ELF-1 (cell line): ENCODE results near the gene LIG3.
A peak's percentile ranks its signal among the peaks of the same experiment; 100 is the strongest.
"Not testable (repeated sequence)": the region's sequence is repeated elsewhere in the genome, so short reads cannot be mapped to it uniquely, and the experiment has no call there.

Experiments
- DNase-seq: peaks from one replicate; pipeline ENCODE4 v3.0.0-alpha.2; 2016; ENCODE audit warnings: low read depth, low spot score

LIG3 gene

DNA sequence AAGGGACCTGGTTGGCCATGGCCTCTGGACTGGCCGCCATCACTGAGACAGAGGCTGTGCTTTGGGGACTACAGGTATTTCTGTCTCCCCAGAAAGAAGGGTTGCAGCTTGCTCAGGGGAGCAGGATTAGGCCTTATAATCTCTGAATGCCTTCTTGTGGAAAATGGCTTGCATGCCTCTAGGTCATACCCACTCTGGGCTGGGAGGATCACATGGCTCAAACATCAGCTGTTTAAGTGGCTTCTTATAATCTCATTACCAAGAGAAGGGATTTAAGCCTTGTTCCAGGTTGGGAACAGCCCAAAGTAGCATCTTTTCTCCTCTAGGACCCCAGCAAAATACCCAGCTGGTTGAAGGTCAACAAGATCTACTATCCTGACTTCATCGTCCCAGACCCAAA, 19.1 kb downstream of the LIG3 start:
- DNase-seq: no peak

DNA sequence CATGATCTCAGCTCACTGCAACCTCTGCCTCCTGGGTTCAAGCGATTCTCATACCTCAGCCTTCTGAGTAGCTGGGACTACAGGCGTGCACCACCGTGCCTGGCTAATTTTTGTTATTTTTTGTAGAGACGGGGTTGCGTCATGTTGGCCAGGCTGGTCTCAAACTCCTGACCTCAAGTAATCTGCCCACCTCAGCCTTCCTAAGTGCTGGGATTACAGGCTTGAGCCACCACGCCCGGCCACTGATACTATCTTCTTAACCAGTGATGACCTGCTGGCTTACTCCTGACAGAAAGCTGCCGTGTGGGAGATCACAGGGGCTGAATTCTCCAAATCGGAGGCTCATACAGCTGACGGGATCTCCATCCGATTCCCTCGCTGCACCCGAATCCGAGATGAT, 20.7 kb downstream of the LIG3 start:
- DNase-seq: not testable (repeated sequence)

DNA sequence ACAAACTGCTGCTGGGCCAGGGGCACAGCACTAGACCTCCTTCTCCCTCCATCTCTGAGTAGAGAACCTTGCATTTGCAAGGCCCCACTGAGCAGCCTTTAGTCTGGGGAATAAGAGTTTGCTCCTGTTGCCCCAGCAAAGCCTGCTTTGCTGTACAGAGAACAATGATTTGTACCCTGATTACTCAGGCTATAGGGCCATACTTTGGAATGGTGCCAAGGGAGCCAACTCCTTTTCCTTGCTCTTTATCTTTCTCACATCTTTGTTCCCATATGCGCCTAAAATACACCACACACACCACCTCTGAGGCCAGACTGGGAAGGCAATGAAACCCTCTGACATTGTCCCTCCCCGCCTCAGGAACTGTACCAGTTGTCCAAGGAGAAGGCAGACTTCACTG, 21.2 kb downstream of the LIG3 start:
- DNase-seq: no peak

DNA sequence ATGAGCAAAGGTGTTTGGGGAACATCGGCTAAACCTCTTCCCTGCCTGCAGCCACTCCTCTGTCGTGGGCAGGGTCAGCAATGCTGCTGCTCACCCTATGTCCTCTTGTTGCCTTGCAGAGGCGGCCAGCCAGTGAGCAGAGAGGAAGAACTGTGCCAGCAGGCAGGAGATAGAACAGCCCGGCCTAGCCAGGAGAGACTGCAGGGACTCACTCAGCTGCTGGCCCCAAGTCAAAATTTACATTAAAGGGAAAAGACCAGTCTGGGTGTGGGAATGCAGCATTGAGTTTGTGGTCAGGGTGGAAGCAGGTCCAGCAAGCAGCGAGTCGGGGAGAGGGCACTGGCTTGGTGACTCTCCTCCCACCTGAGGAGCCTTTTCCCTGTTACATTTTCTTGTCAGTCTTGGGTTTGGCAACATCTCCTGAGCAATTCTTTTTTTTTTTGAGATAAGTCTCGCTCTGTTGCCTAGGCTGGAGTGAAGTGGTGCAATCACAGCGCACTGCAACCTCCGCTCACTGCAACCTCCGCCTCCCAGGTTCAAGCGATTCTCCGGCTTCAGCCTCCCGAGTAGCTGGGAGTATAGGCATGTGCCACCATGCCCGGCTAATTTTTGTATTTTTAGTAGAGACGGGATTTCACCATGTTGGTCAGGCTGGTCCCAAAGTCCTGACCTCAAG, 22.7 kb downstream of the LIG3 start:
- DNase-seq: no peak

DNA sequence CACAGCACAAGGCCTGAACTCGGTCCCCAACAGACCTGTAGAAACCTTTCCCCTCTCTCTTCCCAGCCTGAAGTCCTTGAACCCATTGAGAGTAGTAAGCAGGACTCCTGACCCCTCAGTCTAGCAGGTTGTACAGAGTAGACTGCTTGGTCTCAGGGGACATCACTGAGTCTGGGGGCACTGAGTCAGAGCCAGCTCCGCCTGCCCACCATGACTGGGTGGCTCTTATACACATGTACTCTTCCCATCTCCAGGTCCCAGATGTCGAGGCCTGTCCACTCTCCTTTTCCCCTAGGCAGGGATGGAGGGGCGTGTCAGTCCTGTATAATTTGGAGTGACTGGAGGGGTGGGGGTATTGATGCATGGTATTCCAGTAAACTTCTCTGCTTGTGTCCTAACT, 23.5 kb downstream of the LIG3 start:
- no peak for DNase-seq

DNA sequence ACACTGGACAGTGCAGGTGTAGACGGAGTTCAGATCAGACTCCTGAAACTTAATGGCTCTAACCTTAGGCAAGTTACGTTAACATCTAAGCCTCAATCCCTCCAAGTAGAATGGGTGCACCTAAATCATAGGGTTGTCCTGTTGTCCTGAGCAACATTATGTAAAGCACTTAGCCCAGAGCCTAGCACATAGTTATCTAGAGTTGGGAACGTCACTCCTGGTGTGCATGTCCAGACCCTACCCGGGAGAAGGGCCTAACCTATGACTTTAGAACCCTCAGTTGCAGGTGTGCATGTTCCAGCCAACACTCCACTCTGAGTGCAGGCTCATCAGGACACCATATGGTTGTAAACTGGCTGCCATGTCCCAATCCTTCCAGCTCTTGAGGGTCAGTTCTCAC, 26.0 kb downstream of the LIG3 start:
- DNase-seq: no peak

DNA sequence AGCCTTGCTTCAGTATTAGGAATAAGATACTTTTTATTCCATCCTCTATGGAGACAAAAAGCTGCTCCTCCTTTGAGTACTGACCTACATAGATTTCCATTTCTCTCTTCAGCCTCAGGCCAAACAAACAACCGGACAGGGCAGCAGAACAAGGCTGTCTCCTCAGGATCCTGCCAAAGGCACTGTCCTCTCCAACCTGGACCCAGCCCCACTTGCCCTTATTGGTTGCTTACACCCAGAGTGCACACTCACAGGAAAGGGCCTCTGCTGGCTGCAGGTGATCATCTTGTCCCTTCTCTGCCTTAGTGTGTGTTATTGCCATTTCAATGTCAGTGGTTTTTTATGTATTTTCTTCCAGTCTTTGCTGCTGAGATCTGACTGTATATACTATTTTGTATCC, 26.6 kb downstream of the LIG3 start:
- no peak for DNase-seq

DNA sequence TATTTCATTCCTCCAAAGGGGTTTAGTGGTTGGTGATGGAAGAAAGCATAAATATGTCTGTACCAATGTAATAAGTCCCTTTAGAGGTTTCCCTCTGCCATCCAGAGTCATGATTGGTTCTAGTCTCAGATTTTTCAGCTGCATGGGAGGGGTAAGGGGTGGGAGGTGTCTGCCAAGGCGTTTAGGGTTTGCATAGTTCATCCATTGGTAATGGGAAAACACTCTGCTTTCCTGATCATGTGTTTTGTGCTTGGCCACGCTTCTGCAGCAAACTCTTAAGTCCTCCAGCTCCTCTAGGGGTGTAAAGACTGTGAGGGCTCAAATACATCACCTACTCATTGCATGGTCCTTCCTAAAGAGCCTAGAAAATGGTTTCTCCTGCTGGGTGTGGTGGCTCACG, 29.8 kb downstream of the LIG3 start:
- no peak for DNase-seq

DNA sequence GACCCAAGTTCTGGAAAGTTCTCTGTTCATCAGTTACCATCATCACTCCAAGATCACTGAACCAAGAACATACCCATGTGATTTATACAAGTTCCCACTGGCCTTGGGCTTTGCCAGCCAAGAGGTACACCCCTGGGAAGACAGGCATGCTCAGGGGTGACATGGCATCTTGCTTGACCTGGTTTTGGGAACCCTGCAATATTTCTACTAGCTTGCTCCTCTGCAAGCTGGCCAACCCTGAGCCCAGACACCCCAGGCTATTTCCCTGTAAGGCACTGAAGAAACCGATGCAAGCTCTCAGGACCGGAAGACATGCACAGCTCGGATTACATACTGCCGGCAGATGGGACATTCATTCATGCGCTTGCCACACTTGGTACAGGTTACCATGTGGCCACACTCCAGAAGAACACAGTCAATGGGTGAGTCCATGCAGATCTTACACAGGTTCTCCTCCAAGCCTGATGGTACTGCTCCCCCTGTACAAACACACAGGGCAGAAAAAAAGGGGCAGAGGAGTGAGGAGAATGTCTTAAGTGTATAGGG, 31.4 kb downstream of the LIG3 start:
- DNase-seq: peak; percentile 40

DNA sequence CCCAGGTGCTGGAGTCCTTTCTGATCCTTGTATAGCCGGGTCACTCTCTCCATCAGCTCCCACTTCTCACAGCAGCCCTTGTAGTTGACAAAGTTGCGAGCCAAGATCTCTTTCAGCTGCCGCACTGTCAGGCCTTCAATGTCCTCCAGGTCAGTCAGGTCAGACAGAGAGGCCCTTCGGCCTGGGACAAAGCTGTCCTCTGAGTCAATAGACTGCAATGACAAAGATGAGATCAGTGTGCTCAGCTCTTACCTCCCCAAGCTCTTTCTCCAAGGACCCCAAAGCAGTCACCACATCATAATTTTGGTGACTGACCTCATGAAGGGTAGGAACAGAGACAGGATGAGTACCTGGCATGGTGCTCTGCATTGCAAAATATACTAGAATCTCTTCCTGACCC, 36.1 kb downstream of the LIG3 start:
- no peak for DNase-seq

DNA sequence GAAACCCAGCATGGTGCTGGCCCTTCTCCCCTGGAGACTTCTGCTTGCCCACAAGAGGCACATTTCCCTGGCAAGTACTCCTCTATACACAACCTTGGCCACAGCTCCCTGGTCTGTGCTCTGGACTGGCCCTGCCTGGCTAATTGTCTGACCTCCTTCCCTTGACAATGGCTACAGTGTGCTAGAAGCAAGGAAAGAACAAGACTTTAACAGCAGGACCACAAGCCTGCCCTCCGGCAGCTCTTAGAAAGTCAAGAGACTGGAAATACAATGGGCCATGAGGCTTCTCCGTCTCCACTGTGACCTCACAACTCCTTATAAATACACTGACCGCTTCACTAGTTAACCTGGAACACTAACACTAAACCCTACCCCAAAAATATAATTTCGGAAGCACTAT, 36.7 kb downstream of the LIG3 start:
- DNase-seq: no peak

DNA sequence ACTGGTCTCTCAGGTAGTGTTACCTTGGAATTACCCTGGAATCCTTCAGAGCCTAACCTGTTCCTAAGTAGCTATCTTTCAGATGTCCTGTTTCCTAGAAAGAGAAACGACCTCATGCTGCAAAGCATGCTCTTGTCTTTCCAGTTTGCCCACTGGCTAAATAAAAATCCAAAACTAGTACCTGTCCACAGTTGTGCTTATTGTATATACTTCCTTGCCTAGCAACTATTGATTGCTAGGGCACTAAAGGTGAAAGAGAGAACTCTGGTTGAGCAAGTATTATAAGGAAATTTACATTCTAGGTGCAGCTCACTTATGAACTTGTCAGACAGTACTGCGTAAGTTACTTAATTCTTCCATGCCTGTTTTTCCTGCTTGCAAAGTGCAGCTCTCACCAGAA, 38.5 kb downstream of the LIG3 start:
- no peak for DNase-seq

DNA sequence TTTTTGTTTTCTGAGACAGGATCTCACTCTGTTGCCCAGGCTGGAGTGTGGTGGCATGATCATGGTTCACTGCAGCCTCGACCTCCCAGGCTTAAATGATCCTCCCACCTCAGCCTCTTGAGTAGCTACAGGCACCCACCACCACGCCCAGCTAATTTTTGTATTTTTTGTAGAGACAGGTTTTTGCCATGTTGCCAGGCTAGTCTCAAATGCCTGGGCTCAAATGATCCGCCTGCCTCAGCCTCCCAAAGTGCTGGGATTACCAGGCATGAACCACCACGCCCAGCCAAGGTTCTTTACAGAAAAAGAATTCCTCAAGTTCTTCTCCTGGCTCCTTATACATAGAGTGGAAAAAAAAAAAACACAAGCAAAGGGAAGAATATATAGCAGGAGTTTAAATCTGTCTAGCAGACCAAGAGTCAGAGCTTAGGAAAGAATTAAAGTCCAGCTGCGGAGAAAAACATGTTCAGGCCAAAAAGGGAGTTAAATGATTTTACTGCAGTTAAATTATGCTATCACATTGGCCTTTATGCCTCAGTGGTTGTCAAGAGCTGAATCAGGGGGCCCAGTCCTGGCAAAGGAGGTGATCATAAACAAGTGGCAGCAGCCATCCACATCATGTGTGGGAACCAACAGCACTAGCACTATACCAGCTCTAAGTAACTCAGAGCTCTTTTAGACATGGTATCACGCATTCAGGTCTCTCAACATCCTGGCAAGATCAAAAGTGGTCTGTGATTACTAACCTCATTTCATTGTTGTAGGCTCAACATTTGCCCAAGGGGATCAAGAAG, 39.3 kb downstream of the LIG3 start:
- DNase-seq: no peak

DNA sequence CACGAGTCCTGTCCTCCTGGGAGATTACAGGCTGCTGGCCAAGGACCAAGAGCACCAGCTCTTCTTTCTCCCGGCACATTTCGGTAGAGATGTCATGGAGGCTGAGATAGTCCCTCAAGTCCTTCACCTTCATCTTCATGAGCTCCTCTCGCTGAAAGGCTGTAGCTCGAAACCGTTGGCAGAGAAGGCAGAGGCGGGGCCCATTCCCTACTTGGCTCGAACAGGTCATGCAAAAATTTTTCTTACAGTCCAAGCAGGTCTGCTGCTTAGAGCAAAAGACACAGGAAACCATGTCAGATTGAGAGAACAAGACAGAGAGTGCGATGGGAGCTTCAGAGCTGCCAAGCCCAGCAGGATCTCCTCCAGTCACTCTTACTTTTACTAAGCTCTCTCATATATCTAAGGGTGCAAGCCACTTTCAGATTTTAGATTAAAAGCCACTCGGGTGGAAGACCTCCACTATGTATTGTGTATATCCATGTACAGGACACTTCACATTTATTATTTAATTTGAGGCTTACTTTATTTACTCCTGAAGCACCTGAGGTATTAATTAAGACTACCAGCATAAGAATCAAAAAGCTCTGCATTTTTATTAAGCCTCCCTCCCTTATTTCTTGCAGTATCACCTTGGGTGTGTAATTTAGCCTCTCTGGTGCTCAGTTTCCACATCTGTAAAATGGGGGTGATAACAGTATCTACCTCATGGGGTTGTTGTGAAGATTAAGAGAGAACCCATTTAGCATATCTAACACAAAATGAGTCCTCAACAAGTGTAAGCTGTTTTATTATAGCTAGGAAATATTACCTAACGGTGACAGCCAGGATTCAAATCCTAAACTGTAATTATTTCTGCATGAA, 41.4 kb downstream of the LIG3 start:
- DNase-seq: no peak

DNA sequence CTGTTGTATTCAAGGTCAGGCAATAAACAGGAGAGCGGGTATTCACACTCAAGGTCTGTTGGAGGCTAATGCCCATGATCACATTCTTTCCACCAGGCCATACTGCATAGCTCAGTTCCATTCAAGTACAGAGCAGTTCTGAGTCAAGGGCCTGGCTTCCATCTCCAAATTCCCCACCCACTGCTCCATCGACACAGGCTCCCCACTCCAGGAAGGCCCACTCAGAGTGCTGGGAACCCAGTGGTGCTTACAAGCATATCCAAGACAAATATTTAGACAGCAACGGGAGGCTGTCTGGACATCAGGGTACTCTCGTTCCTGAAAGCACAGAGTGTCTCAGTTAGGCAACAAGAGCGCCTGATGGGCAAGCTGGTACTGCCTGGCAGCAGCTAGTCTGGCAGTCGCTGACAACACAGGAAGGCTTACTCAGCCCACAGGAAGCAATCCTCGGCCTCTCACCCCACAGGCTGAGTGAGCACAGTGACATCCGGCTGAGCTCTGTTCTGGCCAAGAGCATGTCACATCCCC, 42.3 kb downstream of the LIG3 start:
- no peak for DNase-seq

DNA sequence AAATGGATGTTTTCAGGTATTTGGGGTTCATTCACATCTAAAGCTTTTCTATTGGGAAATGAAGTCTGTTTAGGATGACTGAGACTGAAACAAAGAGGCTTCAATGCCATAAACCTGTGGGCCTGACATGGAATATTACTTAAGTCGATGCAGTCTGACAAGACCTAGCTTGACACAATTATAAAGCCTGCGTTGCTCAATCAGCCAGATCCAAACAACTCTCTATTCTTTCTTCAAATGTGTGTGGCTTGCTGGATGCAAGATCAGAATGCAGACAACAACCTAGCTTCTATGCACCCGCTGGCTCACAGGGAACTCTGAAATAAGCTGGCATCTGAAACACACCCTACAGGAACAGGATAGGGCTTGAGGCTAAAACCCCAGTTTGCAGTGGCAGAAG, 43.2 kb downstream of the LIG3 start:
- DNase-seq: no peak

DNA sequence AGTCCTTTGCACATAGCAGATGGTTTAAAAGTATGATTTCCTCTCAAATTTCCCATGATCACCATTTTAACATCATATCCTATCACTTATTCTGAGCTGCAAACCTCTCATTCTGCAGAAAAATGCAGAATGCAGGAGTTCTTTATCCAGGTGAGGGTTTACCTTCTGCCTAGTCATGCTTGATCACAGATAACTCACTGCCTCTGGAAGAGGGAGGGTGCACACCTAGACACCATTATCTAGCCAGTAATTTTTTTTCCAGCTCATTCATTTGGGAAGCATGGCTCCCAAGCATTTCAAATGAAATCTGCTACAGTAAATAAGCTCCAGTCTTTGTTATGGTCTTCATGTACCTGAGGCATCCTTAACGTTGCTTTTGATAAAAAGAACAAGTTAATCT, 45.2 kb downstream of the LIG3 start:
- no peak for DNase-seq

DNA sequence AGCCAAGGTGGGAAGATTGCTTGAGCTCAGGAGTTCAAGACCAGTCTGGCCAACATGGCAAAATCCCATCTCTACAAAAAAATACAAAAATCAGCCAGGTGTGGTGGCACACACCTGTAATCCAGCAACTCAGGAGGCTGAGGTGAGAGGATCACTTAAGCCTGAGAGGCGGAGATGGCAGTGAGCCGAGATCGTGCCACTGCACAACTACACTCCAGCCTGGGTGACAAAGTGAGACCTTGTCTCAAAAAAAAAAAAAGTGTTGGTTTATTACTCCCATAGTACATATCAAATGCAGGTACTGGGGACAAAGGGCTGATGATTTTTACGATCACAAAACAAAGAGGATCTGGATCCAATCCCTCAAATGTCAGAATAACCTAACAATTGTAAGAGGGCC, 47.8 kb downstream of the LIG3 start:
- DNase-seq: not testable (repeated sequence)

DNA sequence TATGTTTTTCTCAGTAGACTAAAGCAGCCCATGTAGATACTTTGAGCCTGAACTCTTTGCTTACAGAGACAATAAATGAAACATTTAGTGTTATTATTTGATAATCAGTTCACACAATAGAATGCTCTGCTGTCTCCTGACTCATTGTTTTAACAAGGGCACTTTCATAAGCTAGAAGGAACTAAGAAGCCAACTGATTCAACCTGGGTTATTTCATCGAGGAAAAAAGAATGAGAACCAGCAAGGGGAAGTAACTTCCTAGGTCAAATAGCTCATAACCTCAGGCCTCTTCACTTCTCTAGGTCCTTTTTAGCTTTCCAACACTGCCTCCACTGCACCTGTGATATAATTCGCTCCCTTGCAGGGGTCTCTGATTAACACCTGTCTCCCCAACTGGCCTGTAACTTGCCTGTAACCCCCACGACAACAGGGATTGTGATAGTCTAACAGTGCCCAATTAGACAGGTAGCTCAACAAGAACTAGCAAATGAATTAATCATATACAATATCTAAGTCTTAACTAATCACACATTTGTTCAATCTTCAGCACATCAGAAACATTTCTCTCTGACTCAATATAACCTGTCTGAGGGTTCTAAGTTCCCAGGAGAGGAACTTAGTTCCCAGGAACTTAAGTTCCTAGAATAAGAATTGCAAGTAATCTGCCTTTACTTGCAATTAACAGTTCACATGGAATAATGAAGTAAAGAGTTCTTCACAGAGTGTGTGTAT, 48.4 kb downstream of the LIG3 start:
- DNase-seq: no peak

DNA sequence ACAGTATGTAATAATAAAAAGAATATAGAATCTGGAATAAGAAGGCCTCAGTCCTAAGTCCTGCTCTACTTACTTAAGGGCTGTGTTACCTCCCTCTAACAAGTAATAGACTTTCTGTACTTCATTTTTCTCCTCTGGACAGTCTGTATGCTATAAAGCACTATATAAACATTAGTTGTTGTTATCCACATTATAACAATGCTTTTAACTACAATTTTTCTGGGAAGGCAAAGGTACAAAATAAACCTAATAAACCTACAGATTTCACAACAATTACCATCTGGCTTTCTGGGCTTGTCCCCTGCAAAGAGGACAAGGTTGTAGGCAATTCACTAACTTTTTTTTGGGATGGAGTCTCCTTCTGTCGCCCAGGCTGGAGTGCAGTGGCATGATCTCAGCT, 50.5 kb downstream of the LIG3 start:
- no peak for DNase-seq

DNA sequence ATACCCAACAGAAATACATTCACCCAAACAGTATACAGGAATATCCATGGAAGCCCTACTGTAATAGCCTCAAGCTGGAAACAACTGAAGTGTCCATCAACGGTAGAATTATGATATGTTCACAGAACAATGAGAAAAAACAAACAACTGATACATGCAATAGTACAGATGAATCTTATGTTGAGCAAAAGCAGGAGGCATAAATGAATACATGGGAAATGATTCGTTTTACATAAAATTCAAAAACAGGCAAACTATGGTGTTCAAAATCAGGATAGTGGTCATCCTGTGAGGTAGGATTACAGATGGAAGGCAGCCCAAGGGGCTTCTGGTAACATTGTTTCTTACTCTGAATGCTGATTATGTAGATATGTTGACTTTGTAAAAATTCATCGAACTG, 58.1 kb downstream of the LIG3 start:
- DNase-seq: no peak
